Measurements from ENCODE around the gene GNAS.
"Not testable (repeated sequence)": the region's sequence is repeated elsewhere in the genome, so short reads cannot be mapped to it uniquely, and the experiment has no call there.

Gene GNAS

DNA sequence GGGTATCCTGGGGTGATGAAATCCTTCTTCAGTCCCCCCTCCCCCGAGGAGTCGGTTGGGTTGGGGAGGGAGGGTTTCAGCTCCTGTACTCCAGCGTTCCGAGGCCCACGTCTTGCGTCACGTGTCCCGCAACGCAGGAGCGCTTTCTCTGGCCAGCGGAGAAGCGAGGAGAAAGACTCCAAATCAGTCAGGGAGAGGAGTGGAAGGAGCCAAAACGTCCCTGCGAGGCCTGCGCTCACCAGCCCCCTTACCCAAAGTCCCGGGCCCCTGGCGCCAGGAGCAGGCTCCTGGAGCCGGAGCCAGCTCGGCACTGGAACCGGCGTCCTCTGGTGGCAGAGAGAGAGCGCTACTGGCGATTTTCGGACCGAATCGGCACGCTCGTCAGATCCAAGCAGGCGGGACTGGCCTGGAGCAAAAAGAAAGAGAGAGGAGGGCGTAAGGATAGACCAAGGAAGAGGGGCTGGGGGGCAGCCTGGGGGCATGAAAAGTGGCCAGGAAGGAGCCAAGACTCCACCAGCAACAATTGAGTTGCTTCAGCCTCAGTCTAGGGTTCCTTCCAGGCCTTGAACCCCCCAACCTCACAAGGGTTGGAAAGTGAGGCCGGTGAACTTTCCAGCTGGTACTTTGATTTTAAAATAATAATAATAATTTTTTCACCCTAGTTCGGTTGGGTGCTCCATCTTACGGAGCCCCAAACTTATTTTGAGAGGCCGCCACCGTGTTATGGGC, at the start of gene GNAS:
Gene GNAS (plus strand): TSS at position 174 of the 729 bp plus-strand sequence.
- DNase-seq, result peak; percentile 58

DNA sequence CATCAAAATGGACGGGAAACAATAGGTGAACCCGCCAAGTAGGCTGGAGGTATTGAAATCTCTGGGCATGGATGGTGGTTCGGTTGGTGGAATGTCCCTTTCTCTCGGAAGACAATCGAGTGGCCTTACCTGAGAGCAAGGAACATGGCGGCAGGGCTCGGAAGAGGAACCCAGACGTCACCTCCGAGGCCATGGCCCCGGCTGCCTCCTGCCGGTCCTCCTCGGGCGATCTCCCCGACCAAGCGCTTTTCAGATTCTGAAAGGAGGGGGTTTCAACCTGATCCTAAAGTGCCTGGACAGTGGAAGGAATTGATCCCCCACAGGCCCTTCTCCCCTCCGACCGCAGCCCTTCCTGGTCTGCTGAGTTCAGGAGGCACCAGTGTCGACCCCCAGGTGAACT, 49.0 kb upstream of the GNAS start:
- DNase-seq, result no peak

DNA sequence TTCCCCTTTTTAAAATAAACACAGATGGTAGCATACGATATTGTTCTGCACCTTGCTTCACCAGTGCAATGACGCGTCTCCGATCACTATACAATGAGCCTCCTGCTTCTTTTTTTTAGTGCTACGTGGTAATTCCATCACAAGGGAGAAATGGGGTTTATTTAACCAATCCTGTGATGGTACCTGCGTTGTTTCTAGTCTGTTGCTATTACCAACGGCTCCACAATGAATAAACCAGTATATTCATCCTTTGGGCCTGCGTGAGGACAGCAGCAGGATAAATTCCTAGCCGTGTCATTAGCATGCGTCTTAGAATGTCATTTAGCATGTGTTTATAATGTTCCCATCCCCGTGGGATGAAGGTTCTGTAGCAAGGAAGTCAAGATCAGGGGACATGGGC, 44.7 kb upstream of the GNAS start:
- no peak for DNase-seq

DNA sequence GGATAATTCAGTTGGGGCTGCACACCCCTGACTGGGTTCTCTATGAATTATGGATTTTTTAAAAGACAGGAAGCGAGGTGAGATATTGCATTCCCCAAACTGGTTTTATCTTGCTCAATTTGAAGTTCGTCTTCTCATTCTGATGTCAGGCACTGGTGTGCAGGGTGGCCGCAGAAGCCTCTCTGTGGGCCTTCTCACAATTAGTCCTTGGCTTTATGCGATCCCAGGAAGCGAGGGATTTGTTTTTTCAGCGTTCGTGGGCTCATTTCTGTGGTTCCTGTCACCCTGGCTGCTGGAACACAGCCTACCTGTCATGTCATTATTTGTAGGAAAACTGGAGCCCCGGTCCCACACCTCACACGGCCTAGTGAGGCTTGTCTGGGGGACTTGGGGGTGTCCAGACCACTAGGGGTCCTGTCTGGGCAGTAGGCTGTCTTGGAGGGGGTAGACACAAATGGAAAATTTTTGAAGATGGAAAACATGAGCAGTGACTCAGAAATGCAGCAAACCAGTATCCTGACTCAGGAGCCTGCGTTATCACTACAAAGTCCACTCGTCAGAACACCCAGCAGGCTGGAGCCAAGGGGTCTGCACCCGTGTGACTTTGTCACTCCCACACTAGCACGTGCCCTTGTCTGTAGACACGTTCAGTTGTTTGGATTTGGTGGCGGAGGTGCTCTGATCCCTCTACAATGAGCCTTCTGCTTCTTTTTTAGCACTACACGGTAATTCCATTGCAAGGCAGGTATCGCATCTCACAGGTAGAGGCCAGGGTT, 44.1 kb upstream of the GNAS start:
- DNase-seq, result no peak

DNA sequence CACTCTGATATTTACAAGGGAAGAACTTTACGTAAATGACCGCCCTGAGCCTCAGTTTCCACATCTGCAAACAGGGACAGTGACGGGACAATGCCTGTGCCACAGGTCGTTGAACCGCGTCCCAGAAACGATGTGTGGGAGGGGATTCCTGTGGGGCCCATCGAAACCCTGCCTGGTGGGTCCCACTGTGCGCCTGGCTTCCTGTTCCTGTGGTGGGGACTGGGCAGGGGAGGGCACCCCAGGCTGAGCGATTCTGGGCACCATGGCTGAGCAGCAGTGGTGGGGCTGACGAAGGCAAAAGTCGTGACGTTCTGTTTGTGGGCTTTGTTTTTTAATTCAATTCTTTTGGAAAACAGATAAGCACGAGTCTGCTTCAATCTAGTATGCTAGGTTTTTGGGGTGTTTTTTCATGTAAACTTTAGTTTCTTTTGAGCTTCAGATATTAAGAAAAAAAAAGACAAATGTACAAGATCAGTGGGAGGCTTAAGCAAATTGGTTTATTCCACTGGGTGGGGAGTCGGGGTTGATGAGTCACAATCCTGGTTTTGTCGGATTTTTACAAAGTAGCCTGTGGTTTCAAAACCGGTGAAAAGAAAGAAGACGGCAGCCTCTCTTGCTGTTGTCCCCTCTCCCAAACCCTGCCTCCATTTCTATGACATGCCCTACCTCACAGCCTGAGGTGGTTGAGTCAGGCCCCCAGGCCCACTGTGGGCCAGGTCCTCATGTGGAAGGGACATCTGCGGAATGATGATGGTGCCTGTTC, 42.2 kb upstream of the GNAS start:
- DNase-seq, result no peak

- no peak for DNase-seq
Observed at GRCh38 chr20:58810879-58811250, 41.7 kb upstream of the GNAS start.

GRCh38 chr20:58811334-58811733, 41.2 kb upstream of the GNAS start:
- no peak for DNase-seq

GRCh38 chr20:58813369-58813768, 39.1 kb upstream of the GNAS start:
- no peak for DNase-seq

DNA sequence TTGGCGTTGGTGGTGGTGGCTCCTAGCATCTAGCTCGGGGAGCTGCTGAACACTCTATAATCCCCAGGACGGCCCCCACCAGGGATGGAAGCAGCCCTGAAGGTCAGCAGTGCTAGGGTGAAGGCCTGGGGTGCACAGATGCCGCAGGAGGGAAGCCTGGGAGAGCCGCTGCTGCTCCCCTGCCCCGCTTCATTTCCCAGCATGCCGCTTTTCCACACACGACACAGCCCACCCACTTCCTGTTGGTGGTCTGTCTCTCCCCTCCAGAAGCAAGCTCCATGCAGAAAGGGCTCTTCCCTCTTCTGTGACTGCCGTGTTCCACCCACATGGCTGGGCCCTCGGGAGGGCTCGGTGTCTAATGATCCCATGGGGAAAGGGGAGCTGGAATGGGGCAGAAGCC, 37.1 kb upstream of the GNAS start:
- no peak for DNase-seq

DNA sequence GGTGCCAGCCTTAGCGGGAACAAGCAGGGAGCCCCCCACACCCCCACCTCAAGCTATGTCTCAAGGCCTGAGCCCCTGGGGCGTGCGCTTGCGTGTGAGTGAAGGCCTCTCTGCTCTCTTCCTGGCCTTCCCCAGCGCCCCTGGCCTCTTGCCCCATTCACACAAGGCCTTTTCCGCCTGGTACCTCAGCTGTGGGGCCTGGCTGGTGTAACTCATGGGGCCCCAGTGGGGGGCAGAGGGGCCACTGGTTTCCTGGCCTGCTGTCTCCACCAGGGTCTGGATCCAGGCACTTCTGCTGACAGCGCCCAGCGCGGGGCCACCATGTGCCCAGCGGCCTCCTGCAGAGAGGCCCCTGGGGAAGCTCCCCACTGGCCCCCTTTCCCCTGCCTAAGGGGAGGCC, 36.5 kb upstream of the GNAS start:
- no peak for DNase-seq

DNA sequence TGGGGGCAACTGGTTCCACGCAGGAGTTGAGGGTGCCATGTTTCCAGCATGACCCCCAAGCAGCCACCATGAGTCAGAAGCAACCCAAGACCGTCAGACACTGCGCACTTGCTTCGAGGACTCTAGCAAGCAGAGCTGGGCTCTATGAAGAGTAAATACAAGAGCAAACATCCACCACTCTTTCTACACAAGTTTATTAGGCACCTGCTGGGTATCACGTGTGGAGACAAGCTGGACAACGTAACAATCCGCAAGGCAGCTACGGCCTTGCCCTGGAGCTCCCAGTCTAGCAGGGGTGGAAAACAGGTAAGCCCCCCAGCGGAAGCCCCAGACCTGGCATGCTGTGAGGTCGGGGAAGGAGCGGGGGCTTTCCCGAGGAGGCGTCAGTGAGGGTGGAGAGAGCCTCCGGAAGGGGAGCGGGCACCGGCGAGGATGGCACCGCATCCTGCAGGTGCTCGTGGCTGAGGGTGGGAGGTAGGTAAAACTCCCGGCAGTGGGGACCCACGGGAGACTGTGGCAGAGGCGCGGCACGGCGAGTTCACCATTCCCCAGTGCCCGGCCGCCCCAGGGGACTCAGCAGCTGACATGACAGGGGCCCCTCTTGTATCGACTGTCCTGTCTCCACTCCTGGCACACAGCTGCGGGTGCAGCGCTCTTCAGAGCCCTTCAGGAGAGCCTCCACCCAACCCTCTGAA, 35.4 kb upstream of the GNAS start:
- no peak for DNase-seq

DNA sequence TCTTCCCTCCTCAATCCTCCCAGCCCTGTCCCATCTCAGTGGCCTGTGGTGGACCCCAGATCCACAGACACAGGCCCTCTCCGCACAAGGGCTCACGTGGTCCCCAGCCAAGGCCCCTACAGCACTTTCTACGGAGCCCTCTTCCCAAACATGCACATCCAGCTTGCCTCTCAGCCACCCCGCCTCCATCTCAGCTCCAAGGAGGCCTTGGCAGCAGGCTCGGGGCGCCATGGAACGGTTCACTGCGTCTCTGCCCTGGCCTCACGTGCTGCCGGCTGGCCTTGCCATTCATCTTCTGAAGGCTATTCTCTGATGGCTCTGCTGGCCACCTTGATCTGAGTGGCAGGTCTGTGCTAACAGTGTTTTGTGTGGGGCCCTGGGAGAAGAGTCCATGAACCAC, 34.8 kb upstream of the GNAS start:
- DNase-seq, result no peak

- DNase-seq, result peak; percentile 81
Observed at GRCh38 chr20:58818586-58819285, 33.8 kb upstream of the GNAS start.

DNA sequence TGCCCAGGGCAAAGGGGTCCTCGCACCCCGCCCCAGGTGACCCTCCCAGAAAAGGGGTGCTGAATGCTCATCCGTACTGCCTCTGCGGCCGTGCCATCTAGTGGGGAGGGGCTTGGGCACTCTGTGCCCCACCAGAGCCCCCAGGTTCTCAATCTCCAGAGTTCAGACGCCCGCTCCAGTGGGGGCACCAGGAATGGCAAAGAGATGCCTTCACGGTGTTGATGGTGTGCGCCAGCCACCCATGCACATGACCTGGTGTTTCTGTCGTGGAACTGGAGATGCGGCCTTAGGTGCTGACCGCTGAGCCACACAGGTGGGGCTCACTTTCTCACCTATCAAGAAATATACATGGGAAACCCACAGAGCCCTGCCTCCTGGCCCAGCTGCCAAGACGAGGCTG, 32.6 kb upstream of the GNAS start:
- no peak for DNase-seq

GRCh38 chr20:58820515-58820914, 32.0 kb upstream of the GNAS start:
- DNase-seq, result not testable (repeated sequence)

- DNase-seq, result no peak
Observed at GRCh38 chr20:58822149-58822548, 30.4 kb upstream of the GNAS start.

GRCh38 chr20:58822748-58823730, 29.5 kb upstream of the GNAS start:
- DNase-seq, result no peak

DNA sequence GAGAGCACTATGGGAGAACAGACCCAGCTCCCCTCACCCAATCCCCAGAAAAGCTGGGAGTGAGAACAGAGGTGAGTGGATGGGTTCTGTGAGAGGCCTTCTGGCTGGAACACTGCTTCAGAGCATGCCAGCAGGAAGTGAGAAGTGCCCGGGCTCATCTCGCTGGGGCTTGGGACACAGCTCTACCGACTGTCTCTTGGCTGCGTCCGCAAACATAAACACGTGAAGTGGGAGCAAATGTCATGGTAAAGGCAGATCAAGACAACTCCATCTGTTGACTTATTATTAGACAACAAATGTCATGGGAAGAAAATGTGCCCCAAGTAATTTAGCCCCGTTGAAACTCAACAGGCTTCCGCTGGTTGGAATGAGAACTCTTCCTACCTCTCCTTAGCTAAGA, 27.7 kb upstream of the GNAS start:
- DNase-seq, result no peak

GRCh38 chr20:58825450-58825849, 27.1 kb upstream of the GNAS start:
- no peak for DNase-seq

DNA sequence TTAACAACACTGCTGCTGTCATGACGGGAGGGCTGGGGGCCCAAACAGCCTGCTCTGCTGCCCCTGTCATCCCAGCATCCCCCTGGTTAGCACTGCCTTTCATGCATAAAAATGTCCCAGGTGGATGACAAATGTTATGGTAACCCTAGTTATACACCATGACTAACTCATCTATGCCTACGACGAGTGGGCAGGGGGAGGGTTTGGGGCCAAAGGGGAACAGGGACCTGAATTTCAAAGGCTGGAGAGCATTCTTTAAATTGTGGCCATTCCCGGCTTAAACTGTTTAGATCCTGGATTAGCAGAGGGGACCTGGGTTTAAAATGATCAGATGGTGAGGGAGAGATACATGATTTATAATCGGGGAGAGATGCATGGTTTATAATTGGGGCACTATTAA, 26.2 kb upstream of the GNAS start:
- DNase-seq, result no peak

- DNase-seq, result no peak
Observed at GRCh38 chr20:58828136-58828535, 24.4 kb upstream of the GNAS start.

All from stimulated activated CD4-positive, alpha-beta T cell treated with anti-CD3 and anti-CD28 coated beads, Interleukin-1b, Interleukin-23, amount 100 ng/mL, for 48 hours (primary cell).